ENCODE results near the gene NID2. TPM values are rescaled to one million over a fixed set of nuclear protein-coding genes. Genes with fewer than 3 reads are reported as not detected.

NID2 gene, protein sequence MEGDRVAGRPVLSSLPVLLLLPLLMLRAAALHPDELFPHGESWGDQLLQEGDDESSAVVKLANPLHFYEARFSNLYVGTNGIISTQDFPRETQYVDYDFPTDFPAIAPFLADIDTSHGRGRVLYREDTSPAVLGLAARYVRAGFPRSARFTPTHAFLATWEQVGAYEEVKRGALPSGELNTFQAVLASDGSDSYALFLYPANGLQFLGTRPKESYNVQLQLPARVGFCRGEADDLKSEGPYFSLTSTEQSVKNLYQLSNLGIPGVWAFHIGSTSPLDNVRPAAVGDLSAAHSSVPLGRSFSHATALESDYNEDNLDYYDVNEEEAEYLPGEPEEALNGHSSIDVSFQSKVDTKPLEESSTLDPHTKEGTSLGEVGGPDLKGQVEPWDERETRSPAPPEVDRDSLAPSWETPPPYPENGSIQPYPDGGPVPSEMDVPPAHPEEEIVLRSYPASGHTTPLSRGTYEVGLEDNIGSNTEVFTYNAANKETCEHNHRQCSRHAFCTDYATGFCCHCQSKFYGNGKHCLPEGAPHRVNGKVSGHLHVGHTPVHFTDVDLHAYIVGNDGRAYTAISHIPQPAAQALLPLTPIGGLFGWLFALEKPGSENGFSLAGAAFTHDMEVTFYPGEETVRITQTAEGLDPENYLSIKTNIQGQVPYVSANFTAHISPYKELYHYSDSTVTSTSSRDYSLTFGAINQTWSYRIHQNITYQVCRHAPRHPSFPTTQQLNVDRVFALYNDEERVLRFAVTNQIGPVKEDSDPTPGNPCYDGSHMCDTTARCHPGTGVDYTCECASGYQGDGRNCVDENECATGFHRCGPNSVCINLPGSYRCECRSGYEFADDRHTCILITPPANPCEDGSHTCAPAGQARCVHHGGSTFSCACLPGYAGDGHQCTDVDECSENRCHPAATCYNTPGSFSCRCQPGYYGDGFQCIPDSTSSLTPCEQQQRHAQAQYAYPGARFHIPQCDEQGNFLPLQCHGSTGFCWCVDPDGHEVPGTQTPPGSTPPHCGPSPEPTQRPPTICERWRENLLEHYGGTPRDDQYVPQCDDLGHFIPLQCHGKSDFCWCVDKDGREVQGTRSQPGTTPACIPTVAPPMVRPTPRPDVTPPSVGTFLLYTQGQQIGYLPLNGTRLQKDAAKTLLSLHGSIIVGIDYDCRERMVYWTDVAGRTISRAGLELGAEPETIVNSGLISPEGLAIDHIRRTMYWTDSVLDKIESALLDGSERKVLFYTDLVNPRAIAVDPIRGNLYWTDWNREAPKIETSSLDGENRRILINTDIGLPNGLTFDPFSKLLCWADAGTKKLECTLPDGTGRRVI (N-terminal part only)
- 1 to 10 TPM in 1 of 6 donors, under 1 TPM in 4, not detected in 1; 0.52 to 1.7 (median 0.77) TPM for polyA plus RNA-seq (ENCODE audit: low read depth in 6 of 6)

DNA sequence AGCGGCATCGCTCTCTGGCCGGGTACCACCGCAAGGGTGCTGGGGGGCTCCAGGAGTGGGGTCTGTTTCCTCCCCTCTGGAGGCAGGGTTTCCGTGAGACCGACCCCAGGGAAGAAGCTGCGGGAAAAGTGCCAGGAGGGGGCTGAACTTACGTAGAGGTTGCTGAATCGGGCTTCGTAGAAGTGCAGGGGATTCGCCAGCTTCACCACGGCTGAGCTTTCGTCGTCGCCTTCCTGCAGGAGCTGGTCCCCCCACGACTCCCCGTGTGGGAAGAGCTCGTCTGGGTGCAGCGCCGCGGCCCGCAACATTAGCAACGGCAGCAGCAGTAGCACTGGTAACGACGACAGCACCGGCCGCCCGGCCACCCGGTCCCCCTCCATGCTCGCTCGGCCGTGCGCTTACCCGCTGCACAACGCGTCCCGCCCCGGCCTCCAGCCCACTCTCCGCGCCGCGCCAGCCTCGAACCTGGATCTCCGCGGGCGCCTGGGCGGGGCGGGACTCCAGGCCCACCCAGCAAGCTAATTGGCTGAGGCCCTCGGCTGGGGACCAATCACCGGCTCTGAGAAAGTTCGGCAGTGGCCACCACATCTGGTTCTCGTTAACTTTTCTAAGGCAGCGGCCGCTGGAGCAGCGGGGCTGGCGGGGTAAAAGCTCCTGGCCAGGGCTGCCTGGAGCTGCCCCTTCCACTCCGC lies at the start of gene NID2:
TSS of gene NID2 (minus strand) at position 445 of the 692 bp plus-strand sequence. CDS start at position 380, 65 bp downstream.
- Mint-ChIP-seq H3K4me1 (peaks cover 9 to 28% (median 18%) of the 10 kb centered on the region in 3 donors), H3K27ac (peak within 1 kb of the TSS in 1 of 6 donors; percentile 69), H3K27me3 (peaks cover 27 to 44% (median 28%) of the 10 kb centered on the region in 3 donors), H3K9me3 (peaks cover 0 to under 1% (median 0%) of the 10 kb centered on the region in 7 donors), H3K36me3 (peaks cover 0 to under 1% of the 10 kb centered on the region in 2 donors), H3K4me3 (peak within 1 kb of the TSS; percentile 67 to 88 (median 80))
- DNase-seq: peak; percentile 26
- ATAC-seq (ENCODE audit: low read depth in 2 of 2): peak; percentile 54 to 56

DNA sequence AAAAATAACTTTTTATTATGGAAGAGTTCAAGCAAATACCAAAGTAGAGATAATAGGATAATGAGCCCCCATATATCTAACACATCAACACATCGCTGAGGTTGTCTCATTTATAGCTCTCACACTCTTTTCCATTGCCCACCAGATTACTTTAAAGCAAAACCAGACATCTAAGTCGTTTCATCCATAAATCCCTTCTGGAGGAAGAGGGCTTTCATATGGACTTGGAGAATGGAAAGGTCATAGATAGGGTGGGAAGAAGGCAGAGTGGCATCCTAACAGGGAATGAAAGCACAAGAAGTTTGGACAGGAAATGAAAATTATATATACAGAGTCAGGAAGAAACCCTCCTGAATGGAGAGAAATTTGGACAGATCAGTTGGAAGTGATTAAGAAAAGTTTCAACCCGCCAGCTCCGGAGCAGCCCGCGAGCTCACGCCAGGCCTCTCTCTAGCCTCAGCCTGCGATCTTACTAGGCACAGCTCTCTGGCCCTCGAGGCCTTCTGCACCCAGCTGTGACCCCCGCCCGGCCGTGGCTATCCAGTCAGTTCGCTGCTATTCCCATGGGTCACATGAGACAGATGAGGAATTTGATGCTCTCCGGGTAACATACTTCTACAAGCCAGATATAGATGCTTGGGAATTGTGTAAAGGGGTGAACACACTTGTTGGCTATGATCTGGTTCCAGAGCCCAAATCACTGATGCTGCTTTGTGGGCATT lies 48.4 kb upstream of the NID2 start:
- no peak for ATAC-seq (ENCODE audit: low read depth in 2 of 2)
- Mint-ChIP-seq H3K27ac (no peak overlapping the region), H3K4me1 (peaks cover 0 to 7% (median 4%) of the 10 kb centered on the region in 3 donors), H3K36me3 (no peaks in the 10 kb centered on the region), H3K4me3 (no peak overlapping the region), H3K27me3 (peaks cover 0 to 8% (median 4%) of the 10 kb centered on the region in 3 donors), H3K9me3 (peaks cover 0 to 1% (median 0%) of the 10 kb centered on the region in 7 donors)
- no peak for DNase-seq

DNA sequence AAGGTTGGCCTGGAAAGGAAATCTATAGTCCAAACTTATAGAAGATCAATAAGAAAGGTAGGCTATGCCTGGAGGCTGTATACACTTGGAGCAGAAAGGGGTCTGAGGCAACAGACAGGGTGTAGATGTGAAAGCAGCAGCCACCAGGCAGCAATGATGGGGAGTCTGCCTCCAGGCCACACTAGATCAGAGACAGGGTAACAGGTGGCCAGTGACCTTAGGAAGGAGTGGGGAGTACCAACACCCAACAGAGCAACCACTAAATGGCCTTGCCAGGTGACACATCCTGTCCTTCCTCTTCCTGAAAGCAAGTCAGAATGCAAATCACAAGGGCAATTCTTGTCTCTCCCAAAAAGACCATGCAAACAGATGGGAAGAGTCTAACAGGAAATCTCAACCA lies 46.4 kb upstream of the NID2 start:
- Mint-ChIP-seq H3K4me3 (no peak overlapping the region), H3K9me3 (peaks cover 0 to 1% (median 0%) of the 10 kb centered on the region in 7 donors), H3K27me3 (peaks cover 0 to 8% (median 4%) of the 10 kb centered on the region in 3 donors), H3K36me3 (no peaks in the 10 kb centered on the region), H3K4me1 (peaks cover 0 to 7% (median 4%) of the 10 kb centered on the region in 3 donors), H3K27ac (no peak overlapping the region)
- no peak for ATAC-seq (ENCODE audit: low read depth in 2 of 2)
- no peak for DNase-seq

DNA sequence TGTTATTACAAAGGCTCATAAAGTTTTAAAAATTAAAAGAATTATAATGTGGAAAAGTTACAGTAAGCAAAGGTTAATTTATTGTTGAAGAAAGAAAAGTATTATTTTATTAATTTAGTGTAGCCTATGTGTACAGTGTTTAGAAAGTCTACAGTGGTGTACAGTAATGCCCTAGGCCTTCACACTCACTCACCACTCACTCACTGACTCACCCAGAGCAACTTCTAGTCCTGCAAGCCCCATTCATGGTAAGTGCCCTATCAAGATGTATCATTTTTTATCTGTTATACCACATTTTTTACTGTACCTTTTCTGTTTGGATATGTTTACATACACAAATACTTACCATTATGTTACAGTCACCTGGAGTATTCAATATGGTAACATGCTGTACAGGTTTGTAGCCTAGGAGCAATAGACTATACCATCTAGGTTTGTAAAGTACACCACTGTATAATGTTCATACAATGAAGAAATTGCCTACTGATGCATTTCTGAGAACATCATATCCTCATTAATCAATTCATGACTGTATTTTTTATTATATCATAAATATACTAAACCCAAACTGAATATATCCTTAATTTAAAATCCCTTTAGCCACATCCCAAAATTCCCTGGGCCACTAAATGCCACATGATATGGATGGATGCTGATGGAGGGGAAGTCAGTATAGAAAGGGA lies 43.6 kb upstream of the NID2 start:
- H3K27me3 Mint-ChIP-seq: peaks cover 0 to 4% (median 0%) of the 10 kb centered on the region in 3 donors
- H3K36me3 Mint-ChIP-seq: no peaks in the 10 kb centered on the region
- H3K9me3 Mint-ChIP-seq: peaks cover 0 to 1% (median 0%) of the 10 kb centered on the region in 7 donors
- DNase-seq (no peak), ATAC-seq (ENCODE audit: low read depth in 2 of 2) (no peak)
- no peak overlapping the region for H3K27ac Mint-ChIP-seq
- H3K4me3 Mint-ChIP-seq: no peak overlapping the region
- H3K4me1 Mint-ChIP-seq: peaks cover 0 to 7% (median 4%) of the 10 kb centered on the region in 3 donors

DNA sequence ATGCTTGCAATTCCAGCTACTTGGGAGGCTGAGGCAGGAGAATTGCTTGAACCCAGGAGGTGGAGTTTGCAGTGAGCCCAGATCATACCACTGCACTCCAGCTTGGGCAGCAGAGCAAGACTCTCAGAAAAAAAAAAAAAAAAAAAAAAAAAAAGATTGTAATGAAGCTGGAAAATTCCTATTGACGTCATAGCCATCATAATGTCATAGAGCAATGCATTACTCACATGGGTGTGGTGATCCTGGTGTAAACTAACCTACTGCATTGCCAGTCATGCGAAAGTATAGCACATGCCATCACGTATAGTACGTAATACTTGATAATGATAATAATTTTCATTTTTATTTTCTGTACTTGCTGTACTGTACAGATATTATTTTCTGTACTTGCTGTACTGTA lies 42.7 kb upstream of the NID2 start:
- peaks cover 0 to 1% (median 0%) of the 10 kb centered on the region in 7 donors for H3K9me3 Mint-ChIP-seq
- no peak overlapping the region for H3K27ac Mint-ChIP-seq
- DNase-seq: no peak
- H3K27me3 Mint-ChIP-seq: peaks cover 0 to 4% (median 0%) of the 10 kb centered on the region in 3 donors
- ATAC-seq (ENCODE audit: low read depth in 2 of 2): no peak
- H3K4me1 Mint-ChIP-seq: peaks cover 0 to 7% (median 4%) of the 10 kb centered on the region in 3 donors
- H3K36me3 Mint-ChIP-seq: no peaks in the 10 kb centered on the region
- H3K4me3 Mint-ChIP-seq: no peak overlapping the region

DNA sequence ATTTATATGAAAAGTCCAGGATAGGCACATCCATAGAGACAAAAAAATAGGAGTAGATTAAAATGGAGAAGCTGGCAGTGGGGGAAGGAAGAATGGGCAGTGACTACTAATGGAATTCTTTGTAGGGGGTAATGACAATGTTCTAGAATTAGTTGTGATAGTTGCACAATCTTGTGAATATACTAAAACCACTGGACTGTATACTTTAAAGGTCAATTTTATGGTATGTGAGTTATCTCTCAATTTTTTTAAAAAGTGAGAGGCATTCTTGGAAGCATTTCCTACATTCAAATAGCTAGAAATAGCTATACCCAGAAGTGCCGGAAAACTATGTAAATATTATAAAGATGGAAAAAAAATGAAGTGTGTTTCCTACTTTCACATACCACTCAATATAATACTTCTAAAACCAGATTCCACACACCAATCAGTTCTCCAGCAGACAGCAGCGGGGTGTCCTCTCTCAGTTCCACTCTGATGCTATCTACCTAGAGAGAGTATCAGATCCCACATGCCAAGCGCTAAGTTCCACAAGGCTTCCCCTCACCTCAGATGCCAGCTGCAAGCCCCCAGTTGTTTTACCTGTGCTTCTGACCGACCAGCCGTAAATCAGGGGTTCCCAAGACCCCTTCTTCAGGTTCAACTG lies 41.7 kb upstream of the NID2 start:
- Mint-ChIP-seq H3K4me1 (peaks cover 0 to 7% (median 4%) of the 10 kb centered on the region in 3 donors), H3K9me3 (peaks cover 0 to 1% (median 0%) of the 10 kb centered on the region in 7 donors), H3K36me3 (no peaks in the 10 kb centered on the region), H3K27me3 (no peaks in the 10 kb centered on the region), H3K27ac (no peak overlapping the region), H3K4me3 (no peak overlapping the region)
- ATAC-seq (ENCODE audit: low read depth in 2 of 2) (no peak), DNase-seq (no peak)

DNA sequence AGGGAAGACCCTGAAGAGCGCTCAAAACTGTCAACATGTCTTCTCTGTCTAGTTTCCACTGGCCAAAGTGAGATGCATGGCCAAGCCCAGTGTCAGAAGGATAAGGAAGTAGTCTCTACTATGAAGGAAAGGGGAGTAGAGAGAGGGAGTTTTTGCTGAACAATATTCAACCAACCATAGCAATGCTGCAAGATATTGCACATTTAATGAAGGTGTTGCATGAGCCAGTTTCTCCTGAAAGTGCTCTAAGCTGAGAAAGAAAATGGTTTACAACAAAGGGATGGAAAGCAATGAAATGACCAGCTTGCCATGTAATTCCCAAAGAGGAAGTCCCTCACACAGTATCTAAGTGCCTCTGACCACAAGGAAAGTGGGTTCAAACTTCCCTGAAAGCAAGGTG lies 40.0 kb upstream of the NID2 start:
- Mint-ChIP-seq H3K36me3 (no peaks in the 10 kb centered on the region), H3K27me3 (no peaks in the 10 kb centered on the region), H3K9me3 (no peaks in the 10 kb centered on the region), H3K4me1 (no peaks in the 10 kb centered on the region), H3K27ac (no peak overlapping the region), H3K4me3 (no peak overlapping the region)
- DNase-seq (no peak), ATAC-seq (ENCODE audit: low read depth in 2 of 2) (no peak)

DNA sequence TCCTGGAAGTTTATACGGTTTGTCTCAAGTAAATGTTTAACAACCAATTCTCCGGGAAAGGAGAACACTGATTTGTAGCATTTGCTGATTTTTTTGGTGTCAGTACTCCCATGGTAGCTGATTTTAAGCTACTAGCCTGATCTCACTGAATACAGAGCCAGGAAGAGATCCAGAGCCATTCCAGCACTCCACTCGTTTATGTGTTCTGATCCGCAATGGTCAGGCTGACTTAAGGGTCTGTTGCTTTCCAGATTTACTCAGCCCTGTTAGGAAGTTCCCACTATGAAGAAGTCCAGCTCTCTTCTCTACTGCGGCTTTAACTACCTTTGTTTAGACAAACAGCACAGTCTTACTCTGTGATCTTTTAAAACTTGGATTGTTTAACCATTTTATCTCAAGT lies 38.0 kb upstream of the NID2 start:
- Mint-ChIP-seq H3K9me3 (no peaks in the 10 kb centered on the region), H3K27ac (no peak overlapping the region), H3K27me3 (no peaks in the 10 kb centered on the region), H3K4me1 (no peaks in the 10 kb centered on the region), H3K4me3 (no peak overlapping the region), H3K36me3 (no peaks in the 10 kb centered on the region)
- ATAC-seq (ENCODE audit: low read depth in 2 of 2) (no peak), DNase-seq (no peak)

DNA sequence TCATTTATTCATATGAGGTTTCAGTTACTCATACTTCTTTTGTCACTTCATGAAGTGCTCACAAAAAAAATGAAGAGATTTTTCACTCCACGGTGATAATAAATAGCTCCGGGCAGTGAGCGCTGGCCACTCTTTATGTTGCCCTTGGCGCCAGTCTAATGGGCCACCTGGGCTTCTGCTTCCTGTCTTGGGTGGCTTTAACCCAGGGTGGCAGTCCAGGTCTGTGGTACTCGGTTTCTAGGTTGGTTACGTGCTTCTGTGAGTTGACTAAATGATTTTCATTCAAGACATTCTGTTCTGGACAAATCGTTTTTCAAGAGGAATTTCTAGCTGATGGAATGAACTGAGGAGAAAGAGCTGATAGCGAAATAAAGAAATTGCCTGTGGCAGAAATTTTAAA lies 34.6 kb upstream of the NID2 start:
- Mint-ChIP-seq H3K27ac (no peak overlapping the region), H3K4me1 (no peaks in the 10 kb centered on the region), H3K4me3 (no peak overlapping the region), H3K27me3 (no peaks in the 10 kb centered on the region), H3K9me3 (no peaks in the 10 kb centered on the region), H3K36me3 (no peaks in the 10 kb centered on the region)
- ATAC-seq (ENCODE audit: low read depth in 2 of 2) (no peak), DNase-seq (no peak)

DNA sequence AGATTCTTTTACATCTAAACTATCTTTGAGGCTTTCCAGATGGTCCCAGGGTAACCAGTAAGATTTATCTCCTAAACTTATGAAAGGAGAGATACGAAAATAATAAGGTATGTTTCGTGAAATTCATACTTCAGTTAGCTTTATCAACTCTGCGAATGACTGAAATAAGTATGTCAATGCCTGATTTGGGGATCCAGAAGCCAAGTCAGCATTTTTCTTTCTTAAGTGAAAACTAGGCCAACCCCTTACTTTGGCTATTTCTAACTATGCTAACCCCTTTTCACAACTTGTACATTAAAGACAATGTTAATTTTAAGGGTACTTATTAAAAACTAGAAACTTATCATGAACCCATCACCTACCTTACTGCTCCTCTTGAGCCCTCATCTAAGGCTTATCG lies 26.9 kb upstream of the NID2 start:
- no peak for DNase-seq
- Mint-ChIP-seq H3K27ac (peak overlapping the region in 1 of 6 donors; percentile 21), H3K4me1 (no peaks in the 10 kb centered on the region), H3K9me3 (peaks cover 0 to 4% (median 0%) of the 10 kb centered on the region in 7 donors), H3K4me3 (no peak overlapping the region), H3K36me3 (no peaks in the 10 kb centered on the region), H3K27me3 (peaks cover 0 to 9% (median 3%) of the 10 kb centered on the region in 3 donors)
- ATAC-seq (ENCODE audit: low read depth in 2 of 2): no peak

DNA sequence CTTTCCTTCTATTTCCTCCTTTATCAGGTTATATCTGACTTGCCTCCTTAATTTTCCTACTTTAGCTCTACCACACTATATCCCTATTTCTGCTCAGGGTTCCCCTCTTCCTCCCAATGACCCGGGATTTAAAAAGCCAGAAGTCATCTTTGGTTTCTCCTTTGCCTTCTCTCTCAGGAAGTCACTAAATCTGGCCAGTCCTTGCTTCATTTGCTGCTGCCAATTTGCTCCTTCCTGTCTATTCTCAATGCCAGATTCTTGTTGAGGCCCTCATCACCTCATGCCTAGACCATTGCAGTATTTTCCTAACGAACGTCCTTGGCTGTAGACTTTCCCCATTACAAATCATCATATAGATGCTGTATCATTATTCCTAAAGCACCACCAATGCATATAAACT lies 26.5 kb upstream of the NID2 start:
- H3K4me1 Mint-ChIP-seq: no peaks in the 10 kb centered on the region
- ATAC-seq (ENCODE audit: low read depth in 2 of 2) (no peak), DNase-seq (no peak)
- no peak overlapping the region for H3K4me3 Mint-ChIP-seq
- peaks cover 0 to 14% (median 7%) of the 10 kb centered on the region in 3 donors for H3K27me3 Mint-ChIP-seq
- H3K9me3 Mint-ChIP-seq: peaks cover 0 to 4% (median 0%) of the 10 kb centered on the region in 7 donors
- peaks cover 0 to 4% of the 10 kb centered on the region in 2 donors for H3K36me3 Mint-ChIP-seq
- peak overlapping the region in 1 of 6 donors; percentile 12 for H3K27ac Mint-ChIP-seq

Data from naive B cell (primary cell).